GM18867 (cell line): Measurements from ENCODE around the gene CST9.

ENCODE experiments used
- ATAC-seq: cut with Tn5 transposase; IDR thresholded peaks from one replicate; pipeline ENCODE4 v1.9.1; 2021; ENCODE audit warnings: mild to moderate bottlenecking, moderate library complexity; ENCODE audit not compliant: unreplicated experiment

Gene CST9

GRCh38 chr20:23554401-23554800 is 51.3 kb downstream of the CST9 start:
- ATAC-seq: no peak
